ENCODE measurements around the gene ACAD10.
A peak's percentile ranks its signal among the peaks of the same experiment; 100 is the strongest.
"Not testable (repeated sequence)": the region's sequence is repeated elsewhere in the genome, so short reads cannot be mapped to it uniquely, and the experiment has no call there.

The ACAD10 gene

GRCh38 chr12:111732786-111733185 lies 46.9 kb downstream of the ACAD10 start (continued):
- no peak for TF ChIP-seq ZNF585B (tag by site-specific recombination; IDR thresholded peaks at IDR 0.05)

GRCh38 chr12:111733340-111733915 lies 47.6 kb downstream of the ACAD10 start:
- Histone ChIP-seq H3K4me3 (ENCODE audit: low read depth, low read length) (no peak overlapping the region), H3K9me3 (ENCODE audit: control insufficient read depth, insufficient read depth, low read depth, low read length) (no peaks in the 10 kb centered on the region), H3K36me3 (ENCODE audit: control insufficient read depth in 2 of 2, insufficient read depth in 1 of 2, low read length in 2 of 2) (peaks cover 12 to 27% of the 10 kb centered on the region in 2 experiments; a peak in 2 of 3 replicates), H3K27ac (ENCODE audit: extremely low read depth, low read depth, low read length) (no peak overlapping the region), H3K4me1 (ENCODE audit: control insufficient read depth, insufficient read depth, low read length) (no peaks in the 10 kb centered on the region; the same call in 1 of the 2 replicates)
- ChIA-PET CTCF (interaction anchor here (0.6 to 0.7 kb wide), 2 partner anchors 16 to 20 kb away, joined by 3 to 7 read pairs; no protein-coding TSS in a partner anchor), POLR2A (interaction anchor here (0.5 kb wide), 1 partner anchor 69 kb away, joined by 5 read pairs; no protein-coding TSS in a partner anchor)
- no peak for TF ChIP-seq ZNF623 (tag by site-specific recombination; IDR thresholded peaks at IDR 0.05)
- TF ChIP-seq ZBTB10 (tag by site-specific recombination; IDR thresholded peaks at IDR 0.05): no peak
- no peak for TF ChIP-seq ZNF624 (tag by site-specific recombination; IDR thresholded peaks at IDR 0.05)
- TF ChIP-seq TRIM28 (IDR thresholded peaks at IDR 0.05; ENCODE audit: borderline replicate concordance, low read length): no peak
- TF ChIP-seq ZNF473 (tag by site-specific recombination; IDR thresholded peaks at IDR 0.05): no peak
- no peak for TF ChIP-seq ZNF311 (tag by site-specific recombination; IDR thresholded peaks at IDR 0.05; ENCODE audit: borderline replicate concordance)

DNA sequence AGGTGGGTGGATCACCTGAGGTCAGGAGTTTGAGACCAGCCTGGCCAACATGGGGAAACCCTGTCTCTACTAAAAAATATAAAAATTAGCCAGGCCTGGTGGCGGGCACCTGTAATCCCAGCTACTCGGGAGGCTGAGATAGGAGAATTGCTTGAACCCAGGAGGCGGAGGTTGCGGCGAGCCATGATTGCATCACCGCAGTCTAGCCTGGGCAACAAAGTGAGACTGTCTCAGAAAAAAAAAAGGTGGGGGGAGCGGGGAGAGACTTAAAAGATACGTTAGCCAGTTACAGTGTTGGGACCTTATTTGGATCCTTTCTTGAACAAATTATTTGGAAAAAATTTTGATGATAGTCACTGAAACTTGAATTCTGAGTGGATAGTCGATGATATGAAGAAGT lies 53.7 kb downstream of the ACAD10 start:
- peaks cover 12 to 22% of the 10 kb centered on the region in 2 experiments; a peak in 2 of 3 replicates for H3K36me3 ChIP-seq (ENCODE audit: control insufficient read depth in 2 of 2, insufficient read depth in 1 of 2, low read length in 2 of 2)
- POLR2A ChIA-PET; CTCF ChIA-PET; H3K27ac ChIP-seq (ENCODE audit: extremely low read depth, low read depth, low read length); H3K4me1 ChIP-seq (ENCODE audit: control insufficient read depth, insufficient read depth, low read length); H3K4me3 ChIP-seq (ENCODE audit: low read depth, low read length); H3K9me3 ChIP-seq (ENCODE audit: control insufficient read depth, insufficient read depth, low read depth, low read length): not testable (repeated sequence)

DNA sequence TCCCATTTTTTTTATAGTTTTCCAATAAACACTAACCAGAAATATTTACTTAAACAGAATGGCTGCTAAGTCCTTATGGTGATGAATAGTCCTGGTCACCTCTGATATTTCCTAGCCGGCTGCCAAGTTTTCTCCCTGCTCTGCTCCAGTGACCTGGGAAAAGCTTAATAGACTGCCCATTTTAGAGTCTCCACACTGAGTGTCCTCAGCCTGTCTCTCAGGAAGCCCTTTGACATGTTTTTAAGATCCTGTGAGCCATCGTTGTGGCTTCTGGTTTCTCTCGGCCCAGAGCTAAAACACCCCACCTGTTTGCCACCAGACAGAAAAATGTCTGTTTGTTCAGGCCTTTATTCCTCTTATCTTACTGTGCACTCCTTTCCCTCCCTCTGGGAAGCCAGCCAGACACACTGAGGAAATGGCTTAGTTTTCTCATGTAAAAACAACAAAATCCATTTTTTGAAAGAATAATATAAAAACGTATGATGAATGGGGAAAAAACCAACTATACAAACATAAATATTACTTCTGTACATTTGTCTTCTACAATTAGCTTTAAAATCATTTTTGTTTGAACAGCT lies 55.5 kb downstream of the ACAD10 start:
- H3K4me3 ChIP-seq (ENCODE audit: low read depth, low read length): no peak overlapping the region
- CTCF ChIA-PET: interaction anchor here (0.6 kb wide), 1 partner anchor 336 kb away, joined by 3 read pairs; no protein-coding TSS in a partner anchor
- H3K36me3 ChIP-seq (ENCODE audit: control insufficient read depth in 2 of 2, insufficient read depth in 1 of 2, low read length in 2 of 2): peaks cover 15 to 35% of the 10 kb centered on the region in 2 experiments; a peak in 2 of 3 replicates
- 0 out of 2 replicates have a peak, but pooled peaks have one; percentile 36 for TF ChIP-seq WT1 (tag by site-specific recombination; IDR thresholded peaks at IDR 0.05)
- no peak for TF ChIP-seq OVOL3 (tag by site-specific recombination; IDR thresholded peaks at IDR 0.05)
- TF ChIP-seq, protein P1, sequence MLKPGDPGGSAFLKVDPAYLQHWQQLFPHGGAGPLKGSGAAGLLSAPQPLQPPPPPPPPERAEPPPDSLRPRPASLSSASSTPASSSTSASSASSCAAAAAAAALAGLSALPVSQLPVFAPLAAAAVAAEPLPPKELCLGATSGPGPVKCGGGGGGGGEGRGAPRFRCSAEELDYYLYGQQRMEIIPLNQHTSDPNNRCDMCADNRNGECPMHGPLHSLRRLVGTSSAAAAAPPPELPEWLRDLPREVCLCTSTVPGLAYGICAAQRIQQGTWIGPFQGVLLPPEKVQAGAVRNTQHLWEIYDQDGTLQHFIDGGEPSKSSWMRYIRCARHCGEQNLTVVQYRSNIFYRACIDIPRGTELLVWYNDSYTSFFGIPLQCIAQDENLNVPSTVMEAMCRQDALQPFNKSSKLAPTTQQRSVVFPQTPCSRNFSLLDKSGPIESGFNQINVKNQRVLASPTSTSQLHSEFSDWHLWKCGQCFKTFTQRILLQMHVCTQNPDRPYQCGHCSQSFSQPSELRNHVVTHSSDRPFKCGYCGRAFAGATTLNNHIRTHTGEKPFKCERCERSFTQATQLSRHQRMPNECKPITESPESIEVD (tag by site-specific recombination; IDR thresholded peaks at IDR 0.05): peak; percentile 88
- TF ChIP-seq SCRT1 (tag by site-specific recombination; IDR thresholded peaks at IDR 0.05; ENCODE audit: borderline replicate concordance): peak; percentile 78; the same call in 1 of the 2 replicates
- no peak for TF ChIP-seq ZNF335 (tag by site-specific recombination; conservative IDR thresholded peaks at IDR 0.05)
- TF ChIP-seq ZSCAN23 (tag by site-specific recombination; IDR thresholded peaks at IDR 0.05): no peak
- TF ChIP-seq, protein P2, sequence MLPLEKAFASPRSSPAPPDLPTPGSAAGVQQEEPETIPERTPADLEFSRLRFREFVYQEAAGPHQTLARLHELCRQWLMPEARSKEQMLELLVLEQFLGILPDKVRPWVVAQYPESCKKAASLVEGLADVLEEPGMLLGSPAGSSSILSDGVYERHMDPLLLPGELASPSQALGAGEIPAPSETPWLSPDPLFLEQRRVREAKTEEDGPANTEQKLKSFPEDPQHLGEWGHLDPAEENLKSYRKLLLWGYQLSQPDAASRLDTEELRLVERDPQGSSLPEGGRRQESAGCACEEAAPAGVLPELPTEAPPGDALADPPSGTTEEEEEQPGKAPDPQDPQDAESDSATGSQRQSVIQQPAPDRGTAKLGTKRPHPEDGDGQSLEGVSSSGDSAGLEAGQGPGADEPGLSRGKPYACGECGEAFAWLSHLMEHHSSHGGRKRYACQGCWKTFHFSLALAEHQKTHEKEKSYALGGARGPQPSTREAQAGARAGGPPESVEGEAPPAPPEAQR (tag by site-specific recombination; IDR thresholded peaks at IDR 0.05): 0 out of 2 replicates have a peak, but pooled peaks have one; percentile 8
- peak; percentile 66; the same call in 1 of the 2 replicates for TF ChIP-seq SCRT2 (tag by site-specific recombination; IDR thresholded peaks at IDR 0.05)
- TF ChIP-seq, protein P3, sequence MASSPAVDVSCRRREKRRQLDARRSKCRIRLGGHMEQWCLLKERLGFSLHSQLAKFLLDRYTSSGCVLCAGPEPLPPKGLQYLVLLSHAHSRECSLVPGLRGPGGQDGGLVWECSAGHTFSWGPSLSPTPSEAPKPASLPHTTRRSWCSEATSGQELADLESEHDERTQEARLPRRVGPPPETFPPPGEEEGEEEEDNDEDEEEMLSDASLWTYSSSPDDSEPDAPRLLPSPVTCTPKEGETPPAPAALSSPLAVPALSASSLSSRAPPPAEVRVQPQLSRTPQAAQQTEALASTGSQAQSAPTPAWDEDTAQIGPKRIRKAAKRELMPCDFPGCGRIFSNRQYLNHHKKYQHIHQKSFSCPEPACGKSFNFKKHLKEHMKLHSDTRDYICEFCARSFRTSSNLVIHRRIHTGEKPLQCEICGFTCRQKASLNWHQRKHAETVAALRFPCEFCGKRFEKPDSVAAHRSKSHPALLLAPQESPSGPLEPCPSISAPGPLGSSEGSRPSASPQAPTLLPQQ (tag by site-specific recombination; IDR thresholded peaks at IDR 0.05): no peak
- TF ChIP-seq, protein P4, sequence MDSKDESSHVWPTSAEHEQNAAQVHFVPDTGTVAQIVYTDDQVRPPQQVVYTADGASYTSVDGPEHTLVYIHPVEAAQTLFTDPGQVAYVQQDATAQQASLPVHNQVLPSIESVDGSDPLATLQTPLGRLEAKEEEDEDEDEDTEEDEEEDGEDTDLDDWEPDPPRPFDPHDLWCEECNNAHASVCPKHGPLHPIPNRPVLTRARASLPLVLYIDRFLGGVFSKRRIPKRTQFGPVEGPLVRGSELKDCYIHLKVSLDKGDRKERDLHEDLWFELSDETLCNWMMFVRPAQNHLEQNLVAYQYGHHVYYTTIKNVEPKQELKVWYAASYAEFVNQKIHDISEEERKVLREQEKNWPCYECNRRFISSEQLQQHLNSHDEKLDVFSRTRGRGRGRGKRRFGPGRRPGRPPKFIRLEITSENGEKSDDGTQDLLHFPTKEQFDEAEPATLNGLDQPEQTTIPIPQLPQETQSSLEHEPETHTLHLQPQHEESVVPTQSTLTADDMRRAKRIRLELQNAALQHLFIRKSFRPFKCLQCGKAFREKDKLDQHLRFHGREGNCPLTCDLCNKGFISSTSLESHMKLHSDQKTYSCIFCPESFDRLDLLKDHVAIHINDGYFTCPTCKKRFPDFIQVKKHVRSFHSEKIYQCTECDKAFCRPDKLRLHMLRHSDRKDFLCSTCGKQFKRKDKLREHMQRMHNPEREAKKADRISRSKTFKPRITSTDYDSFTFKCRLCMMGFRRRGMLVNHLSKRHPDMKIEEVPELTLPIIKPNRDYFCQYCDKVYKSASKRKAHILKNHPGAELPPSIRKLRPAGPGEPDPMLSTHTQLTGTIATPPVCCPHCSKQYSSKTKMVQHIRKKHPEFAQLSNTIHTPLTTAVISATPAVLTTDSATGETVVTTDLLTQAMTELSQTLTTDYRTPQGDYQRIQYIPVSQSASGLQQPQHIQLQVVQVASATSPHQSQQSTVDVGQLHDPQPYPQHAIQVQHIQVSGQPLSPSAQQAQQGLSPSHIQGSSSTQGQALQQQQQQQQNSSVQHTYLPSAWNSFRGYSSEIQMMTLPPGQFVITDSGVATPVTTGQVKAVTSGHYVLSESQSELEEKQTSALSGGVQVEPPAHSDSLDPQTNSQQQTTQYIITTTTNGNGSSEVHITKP (tag by site-specific recombination; IDR thresholded peaks at IDR 0.05): peak; percentile 82
- POLR2A ChIA-PET: interaction anchor here (0.7 to 1.4 kb wide), 4 partner anchors 11 to 664 kb away, joined by 3 to 13 read pairs (median 4); partner anchors contain the start of gene ALDH2
- no peak overlapping the region for H3K27ac ChIP-seq (ENCODE audit: extremely low read depth, low read depth, low read length)
- no peaks in the 10 kb centered on the region for H3K9me3 ChIP-seq (ENCODE audit: control insufficient read depth, insufficient read depth, low read depth, low read length)
- H3K4me1 ChIP-seq (ENCODE audit: control insufficient read depth, insufficient read depth, low read length): peaks cover 6% of the 10 kb centered on the region

Data from HEK293 (cell line).